Measurements from ENCODE around the gene SNX2. TPM values are rescaled to one million over a fixed set of nuclear protein-coding genes. Genes with fewer than 3 reads are reported as not detected.
"Not testable (repeated sequence)": the region's sequence is repeated elsewhere in the genome, so short reads cannot be mapped to it uniquely, and the experiment has no call there.

The SNX2 gene
- total RNA-seq, 2 donors from 2014 or later = 14.8 to 34.0 TPM

- Histone ChIP-seq H3K27ac (no peak overlapping the region), H3K9me3 (no peaks in the 10 kb centered on the region), H3K27me3 (no peaks in the 10 kb centered on the region), H3K36me3 (replicated peaks in 1 of 2; ENCODE audit: insufficient read depth in 1 of 2, low read depth in 2 of 2) (no peaks in the 10 kb centered on the region), H3K4me3 (no peak overlapping the region), H3K4me1 (peaks cover 11% of the 10 kb centered on the region)
- intact Hi-C loops (cut with DNase I) = no loop called here
- TF ChIP-seq POLR2A (IDR thresholded peaks at IDR 0.05) = no peak
- TF ChIP-seq CTCF (IDR thresholded peaks at IDR 0.05) = no peak
- no peak for DNase-seq
- no peak for ATAC-seq
- 78 to 81% methylated on average over 2 of the region's 2 CpGs for whole genome bisulfite sequencing, 2 donors
Measured at GRCh38 chr5:122847687-122848081, 72.8 kb downstream of the SNX2 start.

- H3K27ac ChIP-seq = no peak overlapping the region
- 61 to 84% methylated on average over 1 of the region's 1 CpG for WGBS, 2 donors
- no peak for ATAC-seq
- peaks cover 11% of the 10 kb centered on the region for H3K4me1 ChIP-seq
- H3K27me3 ChIP-seq = no peaks in the 10 kb centered on the region
- no peaks in the 10 kb centered on the region for H3K9me3 ChIP-seq
- no peak for TF ChIP-seq CTCF (IDR thresholded peaks at IDR 0.05)
- no peak for TF ChIP-seq POLR2A (IDR thresholded peaks at IDR 0.05)
- no peaks in the 10 kb centered on the region for H3K36me3 ChIP-seq (replicated peaks in 1 of 2; ENCODE audit: insufficient read depth in 1 of 2, low read depth in 2 of 2)
- no peak for DNase-seq
- intact Hi-C loops (cut with DNase I) = no loop called here
- no peak overlapping the region for H3K4me3 ChIP-seq
Measured at GRCh38 chr5:122849771-122850170, 74.9 kb downstream of the SNX2 start.

GRCh38 chr5:122857538-122857937 lies 82.7 kb downstream of the SNX2 start:
- WGBS, 2 donors = 96% methylated on average over 8 of the region's 8 CpGs
- intact Hi-C loops (cut with DNase I) = not testable (repeated sequence)

GRCh38 chr5:122858451-122858850 lies 83.6 kb downstream of the SNX2 start:
- H3K27me3 ChIP-seq = no peaks in the 10 kb centered on the region
- WGBS, 2 donors = 71 to 88% methylated on average over 1 of the region's 1 CpG
- TF ChIP-seq POLR2A (IDR thresholded peaks at IDR 0.05) (no peak), CTCF (IDR thresholded peaks at IDR 0.05) (no peak)
- H3K4me1 ChIP-seq = peaks cover 3% of the 10 kb centered on the region
- DNase-seq (no peak), ATAC-seq (no peak)
- no peaks in the 10 kb centered on the region for H3K9me3 ChIP-seq
- no peak overlapping the region for H3K4me3 ChIP-seq
- no peak overlapping the region for H3K27ac ChIP-seq
- intact Hi-C loops (cut with DNase I) = no loop called here
- H3K36me3 ChIP-seq (replicated peaks in 1 of 2; ENCODE audit: insufficient read depth in 1 of 2, low read depth in 2 of 2) = no peaks in the 10 kb centered on the region

More at GRCh38 chr5:122857538-122857937, 82.7 kb downstream of the SNX2 start:
- not testable (repeated sequence) for H3K36me3 ChIP-seq (replicated peaks in 1 of 2; ENCODE audit: insufficient read depth in 1 of 2, low read depth in 2 of 2); H3K27me3 ChIP-seq; H3K9me3 ChIP-seq; ATAC-seq; DNase-seq; H3K4me3 ChIP-seq; H3K27ac ChIP-seq; H3K4me1 ChIP-seq

GRCh38 chr5:122863240-122863639 lies 88.4 kb downstream of the SNX2 start:
- no peaks in the 10 kb centered on the region for H3K36me3 ChIP-seq (replicated peaks in 1 of 2; ENCODE audit: insufficient read depth in 1 of 2, low read depth in 2 of 2)
- no peaks in the 10 kb centered on the region for H3K27me3 ChIP-seq
- ATAC-seq = no peak
- 54 to 65% methylated on average over 2 of the region's 2 CpGs for WGBS, 2 donors
- intact Hi-C loops (cut with DNase I) = no loop called here
- no peak for DNase-seq
- H3K27ac ChIP-seq = no peak overlapping the region
- TF ChIP-seq CTCF (IDR thresholded peaks at IDR 0.05) (no peak), POLR2A (IDR thresholded peaks at IDR 0.05) (no peak)
- no peaks in the 10 kb centered on the region for H3K9me3 ChIP-seq
- H3K4me1 ChIP-seq = peaks cover 8% of the 10 kb centered on the region
- H3K4me3 ChIP-seq = no peak overlapping the region
